Peyer's patch (tissue), 4 donors: ENCODE results near the gene BRCC3. TPM values are rescaled to one million over a fixed set of nuclear protein-coding genes. Genes with fewer than 3 reads are reported as not detected.

ENCODE experiments used
- DNase-seq, 3 donors: peaks; one replicate each; pipeline ENCODE4 v3.0.0-alpha.2; 2017 to 2019
- H3K27ac ChIP-seq, 4 donors: fragments of 200-600 bp; sonication (generic); one replicate each; pipeline ENCODE4 v1.5.1; 2016 to 2019
- H3K27me3 ChIP-seq, 2 donors: fragments of 200-600 bp; sonication (generic); one replicate each; pipeline ENCODE4 v1.5.1; 2019
- H3K36me3 ChIP-seq, 3 donors: fragments of 200-600 bp; sonication (generic); one replicate each; pipeline ENCODE4 v1.5.1; 2016 to 2019
- H3K4me1 ChIP-seq, 4 donors: fragments of 200-600 bp; sonication (generic); one replicate each; pipeline ENCODE4 v1.5.1; 2016 to 2019
- H3K4me3 ChIP-seq, 4 donors: fragments of 200-600 bp; sonication (generic); 1 replicate in 3 of 4; 2 replicates in 1 of 4; pipeline ENCODE4 v1.5.1; 2016 to 2019; ENCODE audit warnings: mild to moderate bottlenecking in 1 of 4
- H3K9me3 ChIP-seq, 4 donors: fragments of 200-600 bp; sonication (generic); one replicate each; pipeline ENCODE4 v1.5.1; 2016 to 2019; ENCODE audit warnings: mild to moderate bottlenecking in 1 of 4
- POLR2A ChIP-seq, 2 donors: fragments of 450-650 bp; IDR thresholded peaks; one replicate each; pipeline ENCODE4 v1.5.1; 2017; ENCODE audit warnings: antibody characterized with exemption in 2 of 2, mild to moderate bottlenecking in 2 of 2, moderate library complexity in 2 of 2
- total RNA-seq, 4 donors: library from RNA; depleted of rRNA; stranded (reverse); fragments of >200 nt; gene quantifications; one replicate each; pipeline ENCODE4 v1.1.0, GENCODE V29; 2016
- TF ChIP-seq, protein P1 (sequence below), 6 experiments: fragments of 450-650 bp in 4 of 6; fragments of 200-600 bp in 2 of 6; sonication (generic) in 1 of 6; IDR thresholded peaks; one replicate each; pipeline ENCODE4 v1.5.1; 2017 to 2019; ENCODE audit warnings: antibody characterized with exemption in 6 of 6, mild to moderate bottlenecking in 3 of 6, moderate library complexity in 1 of 6

BRCC3 gene
- total RNA-seq, 4 donors from 2014 or later = 14.7 to 24.8 (median 18.6) TPM

- TF ChIP-seq, protein P1, sequence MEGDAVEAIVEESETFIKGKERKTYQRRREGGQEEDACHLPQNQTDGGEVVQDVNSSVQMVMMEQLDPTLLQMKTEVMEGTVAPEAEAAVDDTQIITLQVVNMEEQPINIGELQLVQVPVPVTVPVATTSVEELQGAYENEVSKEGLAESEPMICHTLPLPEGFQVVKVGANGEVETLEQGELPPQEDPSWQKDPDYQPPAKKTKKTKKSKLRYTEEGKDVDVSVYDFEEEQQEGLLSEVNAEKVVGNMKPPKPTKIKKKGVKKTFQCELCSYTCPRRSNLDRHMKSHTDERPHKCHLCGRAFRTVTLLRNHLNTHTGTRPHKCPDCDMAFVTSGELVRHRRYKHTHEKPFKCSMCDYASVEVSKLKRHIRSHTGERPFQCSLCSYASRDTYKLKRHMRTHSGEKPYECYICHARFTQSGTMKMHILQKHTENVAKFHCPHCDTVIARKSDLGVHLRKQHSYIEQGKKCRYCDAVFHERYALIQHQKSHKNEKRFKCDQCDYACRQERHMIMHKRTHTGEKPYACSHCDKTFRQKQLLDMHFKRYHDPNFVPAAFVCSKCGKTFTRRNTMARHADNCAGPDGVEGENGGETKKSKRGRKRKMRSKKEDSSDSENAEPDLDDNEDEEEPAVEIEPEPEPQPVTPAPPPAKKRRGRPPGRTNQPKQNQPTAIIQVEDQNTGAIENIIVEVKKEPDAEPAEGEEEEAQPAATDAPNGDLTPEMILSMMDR (IDR thresholded peaks at IDR 0.05) = no peak
- TF ChIP-seq POLR2A (IDR thresholded peaks at IDR 0.05) = no peak
- no peaks in the 10 kb centered on the region for H3K4me1 ChIP-seq
- H3K36me3 ChIP-seq = no peaks in the 10 kb centered on the region
- H3K27ac ChIP-seq = no peak overlapping the region
- no peaks in the 10 kb centered on the region for H3K9me3 ChIP-seq
- H3K4me3 ChIP-seq = no peak overlapping the region
- no peak for DNase-seq
- H3K27me3 ChIP-seq = no peaks in the 10 kb centered on the region
Measured at GRCh38 chrX:155108427-155108826, 37.1 kb downstream of the BRCC3 start.

DNA sequence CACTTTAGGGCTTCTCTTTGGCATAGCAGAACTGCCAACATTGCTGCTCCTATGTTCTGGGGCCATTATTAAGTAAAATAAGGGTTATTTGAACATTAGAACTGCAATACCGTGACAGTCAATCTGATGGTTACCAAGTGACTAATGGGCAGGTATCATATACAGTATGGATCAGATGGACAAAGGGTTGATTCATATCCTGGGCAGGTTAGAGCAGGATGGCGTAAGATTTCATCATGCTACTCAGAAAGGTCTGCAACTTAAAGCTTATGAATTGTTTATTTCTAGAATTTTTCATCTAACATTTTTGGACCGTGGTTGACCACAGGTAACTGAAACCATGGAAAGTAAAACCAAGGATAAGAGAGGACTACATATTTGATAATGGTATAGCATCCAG lies 40.9 kb downstream of the BRCC3 start:
- Histone ChIP-seq H3K9me3 (no peaks in the 10 kb centered on the region), H3K27ac (no peak overlapping the region), H3K27me3 (no peaks in the 10 kb centered on the region), H3K4me3 (no peak overlapping the region), H3K4me1 (no peaks in the 10 kb centered on the region), H3K36me3 (no peaks in the 10 kb centered on the region)
- TF ChIP-seq, protein P1 (IDR thresholded peaks at IDR 0.05) = no peak
- no peak for TF ChIP-seq POLR2A (IDR thresholded peaks at IDR 0.05)
- no peak for DNase-seq

GRCh38 chrX:155113097-155113496 lies 41.8 kb downstream of the BRCC3 start:
- Histone ChIP-seq H3K27me3 (no peaks in the 10 kb centered on the region), H3K4me1 (no peaks in the 10 kb centered on the region), H3K4me3 (no peak overlapping the region), H3K9me3 (no peaks in the 10 kb centered on the region), H3K27ac (no peak overlapping the region), H3K36me3 (no peaks in the 10 kb centered on the region)
- no peak for TF ChIP-seq POLR2A (IDR thresholded peaks at IDR 0.05)
- TF ChIP-seq, protein P1 (IDR thresholded peaks at IDR 0.05) = no peak
- DNase-seq = no peak

DNA sequence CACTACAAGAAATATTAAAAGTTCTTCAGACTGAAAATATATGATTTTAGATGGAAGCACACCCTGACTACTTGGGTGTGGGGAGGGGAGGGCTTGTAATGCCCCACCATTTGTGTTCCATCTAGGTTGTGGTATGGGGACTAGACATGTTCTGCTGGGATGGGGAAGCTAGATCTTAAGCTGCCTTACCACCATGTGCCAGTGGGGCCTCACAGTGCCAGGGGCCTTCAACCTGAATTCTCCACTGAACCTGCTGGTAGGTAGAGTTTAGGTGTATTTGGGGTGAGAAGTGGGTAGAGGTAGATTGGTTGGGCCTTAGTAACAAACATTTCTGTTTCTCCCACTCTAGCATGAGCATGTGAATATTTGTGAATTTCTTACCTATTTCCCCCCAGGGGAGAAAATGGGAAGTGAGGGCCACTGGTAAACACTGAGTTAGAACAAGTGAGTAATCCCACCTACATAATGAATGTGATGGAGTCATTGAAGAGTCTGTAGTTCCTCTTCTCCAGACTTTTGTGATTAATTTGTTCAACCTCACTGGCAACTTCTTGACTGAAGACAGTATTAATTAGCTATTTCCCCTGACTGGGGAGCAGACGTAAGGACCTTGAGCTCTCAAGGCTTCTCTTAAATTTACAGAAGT lies 44.0 kb downstream of the BRCC3 start:
- H3K4me1 ChIP-seq = no peaks in the 10 kb centered on the region
- no peaks in the 10 kb centered on the region for H3K36me3 ChIP-seq
- no peaks in the 10 kb centered on the region for H3K9me3 ChIP-seq
- no peaks in the 10 kb centered on the region for H3K27me3 ChIP-seq
- TF ChIP-seq, protein P1 (IDR thresholded peaks at IDR 0.05) = no peak
- DNase-seq = no peak
- no peak overlapping the region for H3K4me3 ChIP-seq
- no peak overlapping the region for H3K27ac ChIP-seq

GRCh38 chrX:155127465-155127864 lies 56.2 kb downstream of the BRCC3 start:
- H3K4me3 ChIP-seq = no peak overlapping the region

More at GRCh38 chrX:155127465-155127864, 56.2 kb downstream of the BRCC3 start:
- Histone ChIP-seq H3K36me3 (no peaks in the 10 kb centered on the region), H3K27ac (no peak overlapping the region), H3K9me3 (no peaks in the 10 kb centered on the region), H3K4me1 (no peaks in the 10 kb centered on the region), H3K27me3 (no peaks in the 10 kb centered on the region)
- DNase-seq = no peak
- no peak for TF ChIP-seq POLR2A (IDR thresholded peaks at IDR 0.05)
- TF ChIP-seq, protein P1 (IDR thresholded peaks at IDR 0.05) = no peak
